ENCODE data around the gene C6orf141.
"Not testable (repeated sequence)": the region's sequence is repeated elsewhere in the genome, so short reads cannot be mapped to it uniquely, and the experiment has no call there.

Gene C6orf141

GRCh38 chr6:49579649-49580048 lies 29.2 kb downstream of the C6orf141 start:
- DNase-seq (ENCODE audit: low read depth) = no peak

DNA sequence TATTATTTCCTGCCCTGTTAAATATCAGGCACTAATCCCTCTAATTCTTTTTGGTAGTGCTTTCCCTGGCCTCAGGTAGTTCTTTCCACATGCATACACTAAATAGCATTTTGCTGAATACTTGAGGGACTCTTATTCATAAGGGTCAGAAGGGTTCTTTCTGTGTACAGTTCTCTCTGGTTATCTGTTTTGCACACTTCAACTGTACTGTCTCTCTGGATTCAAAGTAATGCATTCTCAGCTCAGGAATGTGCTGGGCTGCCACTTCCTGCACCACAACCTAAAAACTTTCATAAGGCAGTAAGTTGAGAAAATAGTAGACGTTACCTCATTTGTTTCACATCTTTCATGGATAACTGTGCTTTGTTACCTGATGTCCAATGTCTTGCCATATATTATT lies 32.1 kb downstream of the C6orf141 start:
- no peak for DNase-seq (ENCODE audit: low read depth)

GRCh38 chr6:49587262-49587661 lies 36.8 kb downstream of the C6orf141 start:
- not testable (repeated sequence) for DNase-seq (ENCODE audit: low read depth)
